GM19023 (cell line): Measurements from ENCODE around the gene TMIGD2.
"Not testable (repeated sequence)": the region's sequence is repeated elsewhere in the genome, so short reads cannot be mapped to it uniquely, and the experiment has no call there.

Experiments used
- ATAC-seq: cut with Tn5 transposase; IDR thresholded peaks from one replicate; pipeline ENCODE4 v1.9.1; 2021; ENCODE audit warnings: mild to moderate bottlenecking, moderate library complexity; ENCODE audit not compliant: unreplicated experiment

The TMIGD2 gene

DNA sequence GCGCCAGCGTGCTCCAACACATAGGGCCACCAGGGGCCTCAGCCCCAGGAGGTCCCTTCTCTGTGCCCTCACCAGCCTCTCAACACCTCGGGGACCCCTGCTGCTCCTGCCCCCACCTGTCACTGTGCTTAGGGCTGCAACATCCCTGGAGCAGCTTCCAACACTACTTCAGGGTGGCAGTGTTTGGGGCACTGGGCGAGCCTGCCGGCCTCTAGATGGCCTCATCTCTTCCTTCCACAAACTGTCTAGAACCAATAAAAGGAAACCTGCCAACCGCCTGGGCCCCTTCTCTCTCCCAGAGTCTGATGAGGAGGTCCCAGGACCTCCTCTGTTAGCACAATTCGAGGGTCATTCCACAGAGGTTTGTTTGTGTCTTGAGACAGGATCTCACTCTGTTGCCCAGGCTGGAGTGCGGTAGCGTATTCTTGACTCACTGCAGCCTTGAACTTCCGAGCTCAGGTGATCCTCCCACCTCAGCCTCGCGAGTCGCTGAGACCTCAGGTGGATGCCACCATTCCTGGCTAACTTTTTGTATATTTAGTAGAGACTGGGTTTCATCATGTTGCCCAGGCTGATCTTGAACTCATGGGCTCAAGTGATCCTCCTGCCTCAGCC, 33.3 kb downstream of the TMIGD2 start:
- ATAC-seq, result no peak

- ATAC-seq, result no peak
Observed at GRCh38 chr19:4267901-4268815, 34.0 kb downstream of the TMIGD2 start.

DNA sequence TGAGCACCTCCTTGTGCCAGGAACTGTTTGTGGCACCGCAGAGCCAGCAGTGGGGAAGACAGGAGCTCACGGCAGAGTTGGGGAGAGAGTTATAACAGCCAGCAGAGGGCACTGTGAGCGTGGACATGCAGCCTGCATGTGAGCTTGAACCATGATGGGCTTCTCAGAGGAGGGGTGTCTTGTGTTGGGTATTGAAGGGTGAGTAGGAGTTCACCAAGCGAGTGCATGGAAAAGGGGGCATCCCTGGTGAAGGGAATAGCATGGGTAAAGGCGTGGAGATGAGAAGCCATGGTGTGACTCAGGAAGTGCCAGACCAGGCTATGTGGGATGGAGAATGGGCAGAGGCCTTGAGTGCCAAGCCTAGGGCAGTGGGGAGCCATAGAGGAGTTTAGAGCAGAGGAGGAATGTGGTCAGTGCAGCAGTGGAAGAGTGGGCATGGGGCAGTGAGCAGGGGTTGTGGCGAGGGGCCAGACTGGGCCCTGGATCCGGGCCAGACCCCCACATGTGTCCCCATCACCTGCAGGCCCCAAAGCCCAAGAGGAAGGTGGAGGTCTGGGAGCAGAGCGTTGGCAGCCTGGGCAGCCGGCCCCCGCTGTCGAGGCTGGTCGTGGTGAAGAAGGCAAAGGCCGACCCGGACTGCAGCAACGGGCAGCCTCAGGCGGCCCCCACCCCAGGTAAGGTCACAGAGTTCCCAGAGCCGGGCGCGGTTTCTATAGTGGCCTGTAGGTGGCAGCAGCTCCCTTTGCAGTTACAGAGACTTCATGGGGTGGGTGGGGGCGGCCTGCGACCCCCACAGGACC, 34.9 kb downstream of the TMIGD2 start:
- no peak for ATAC-seq

DNA sequence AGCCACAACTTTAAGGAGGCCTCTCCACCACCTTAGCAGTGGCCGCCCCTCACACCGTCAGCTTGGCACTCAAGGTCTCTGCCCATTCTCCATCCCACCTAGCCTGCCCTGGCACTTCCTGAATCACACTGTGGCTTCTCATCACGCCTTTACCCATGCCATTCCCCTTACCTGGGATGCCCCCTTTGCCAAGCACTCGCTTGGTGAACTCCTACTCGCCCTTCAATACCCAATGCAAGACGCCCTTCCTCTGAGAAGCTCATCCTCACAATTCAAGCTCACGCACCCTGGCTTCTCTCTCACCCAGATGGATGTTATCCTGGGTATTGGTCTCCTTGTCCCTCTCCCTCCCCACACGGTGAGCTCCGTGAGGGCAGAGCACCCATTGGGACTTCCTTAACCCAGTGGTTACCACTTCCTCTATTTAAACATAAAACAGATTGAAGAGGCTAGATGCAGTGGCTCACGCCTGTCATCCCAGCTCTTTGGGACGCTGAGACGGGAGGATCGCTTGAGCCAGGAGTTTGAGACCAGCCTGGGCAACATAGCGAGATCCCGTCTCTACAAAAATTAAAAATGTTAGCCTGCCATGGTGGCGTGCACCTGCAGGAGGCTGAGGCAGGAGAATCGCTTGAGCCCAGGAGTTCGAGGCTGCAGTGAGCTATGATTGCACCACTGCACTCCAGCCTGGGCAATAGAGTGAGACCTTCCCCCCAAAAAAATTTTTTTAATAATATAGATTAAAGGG, 35.8 kb downstream of the TMIGD2 start:
- ATAC-seq, result no peak

DNA sequence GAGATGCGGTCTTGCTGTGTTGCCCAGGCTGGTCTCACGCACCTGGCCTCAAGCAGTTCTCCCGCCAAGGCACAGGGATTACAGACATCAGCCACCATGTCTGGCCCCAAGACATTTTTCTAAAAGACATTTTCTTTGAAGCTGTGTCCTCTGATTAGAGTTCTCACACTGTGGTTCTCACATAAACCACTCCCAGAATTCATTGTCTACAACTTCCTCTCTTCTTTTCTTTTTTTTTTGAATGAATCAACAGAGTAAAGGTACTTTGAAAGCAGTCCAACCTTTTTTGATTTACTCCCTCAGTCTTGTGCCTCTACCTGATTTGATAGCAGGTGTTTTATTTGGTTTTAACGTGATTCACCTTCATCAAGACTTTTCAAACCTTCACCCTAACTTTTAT, 37.4 kb downstream of the TMIGD2 start:
- ATAC-seq, result no peak

- no peak for ATAC-seq
Observed at GRCh38 chr19:4260613-4261191, 41.5 kb downstream of the TMIGD2 start.

DNA sequence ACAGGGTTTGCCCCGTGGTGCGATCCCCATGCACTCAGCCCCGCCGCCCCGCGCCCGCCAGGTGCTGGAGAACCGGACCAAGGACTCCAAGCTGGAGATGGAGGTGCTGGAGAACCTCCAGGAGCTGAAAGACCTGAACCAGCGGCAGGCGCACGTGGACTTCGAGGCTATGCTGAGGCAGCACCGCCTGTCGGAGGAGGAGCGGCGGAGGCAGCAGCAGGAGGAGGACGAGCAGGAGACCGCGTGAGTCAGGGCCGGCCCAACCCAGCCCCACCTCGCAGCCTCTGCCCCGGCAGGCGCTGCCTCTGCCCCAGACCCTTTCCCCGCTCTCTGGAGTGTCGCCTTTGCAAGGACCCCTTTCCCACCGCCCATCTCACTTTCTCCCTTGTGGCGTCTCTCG, 44.0 kb downstream of the TMIGD2 start:
- ATAC-seq, result no peak

DNA sequence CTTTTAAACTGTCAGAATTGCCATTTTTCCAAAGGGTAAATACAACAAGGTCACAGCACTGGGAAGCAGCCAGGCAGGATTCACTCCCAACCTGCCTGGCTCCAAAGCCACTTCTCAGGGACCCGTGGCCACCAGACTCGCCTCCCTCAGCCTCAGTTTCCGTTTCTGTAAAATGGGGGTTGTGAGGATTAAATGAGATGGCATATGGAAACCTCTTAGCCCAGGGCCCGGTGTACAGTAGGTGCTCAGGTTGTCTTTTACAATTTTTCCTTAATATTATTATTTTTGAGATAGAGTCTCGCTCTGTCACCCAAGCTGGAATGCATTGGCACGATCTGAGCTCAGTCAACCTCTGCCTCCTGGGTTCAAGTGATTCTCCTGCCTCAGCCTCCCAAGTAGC, 45.2 kb downstream of the TMIGD2 start:
- no peak for ATAC-seq

GRCh38 chr19:4256563-4256962, 45.6 kb downstream of the TMIGD2 start:
- no peak for ATAC-seq

DNA sequence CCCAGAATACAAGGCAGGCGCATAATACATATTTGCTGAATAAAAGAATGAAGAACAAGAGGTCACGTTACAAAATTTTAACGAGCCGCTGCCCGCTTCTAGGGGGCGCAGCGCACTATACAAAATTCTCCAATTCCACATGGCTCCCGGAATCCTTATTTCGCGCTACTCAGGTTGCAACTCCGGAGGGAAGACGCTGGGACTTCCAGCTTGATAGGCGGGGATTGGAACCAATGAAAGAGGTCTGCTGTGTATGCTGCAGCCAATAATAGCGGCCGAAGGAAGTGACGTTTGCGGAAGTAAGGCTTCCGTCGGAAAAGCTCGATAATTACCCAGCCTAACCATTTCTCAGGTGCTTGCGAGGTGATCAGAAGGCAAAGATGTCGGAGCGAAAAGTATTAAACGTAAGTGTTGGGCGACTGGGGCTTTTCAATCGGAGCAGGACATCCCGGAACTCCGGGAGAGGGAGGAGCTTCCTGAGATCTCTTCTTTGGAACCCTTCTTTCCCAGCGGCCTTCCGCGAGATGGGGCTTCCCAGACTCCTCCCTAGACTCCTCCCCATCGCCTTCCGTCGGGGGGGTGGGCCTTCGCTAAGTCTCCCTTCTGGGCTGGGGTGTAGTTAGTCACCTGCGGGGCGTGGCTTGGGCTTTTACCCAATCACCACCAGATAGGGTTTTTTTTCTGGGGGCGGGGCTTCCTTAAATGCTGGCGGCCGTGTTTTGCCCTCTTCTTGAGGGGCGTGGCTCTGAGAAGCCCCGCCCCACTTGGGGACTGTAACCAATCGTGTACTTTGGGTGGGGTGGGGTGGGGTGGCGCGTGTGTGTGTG, 55.2 kb downstream of the TMIGD2 start, which contains the start of gene YJU2:
YJU2 (plus strand) TSS at position 314 of the 827 bp plus-strand sequence; CDS start at position 381, 67 bp downstream.
- ATAC-seq, result peak; percentile 82

GRCh38 chr19:4245938-4246337, 56.3 kb downstream of the TMIGD2 start:
- ATAC-seq, result not testable (repeated sequence)
